ENCODE results near the gene CLTC. TPM values are rescaled to one million over a fixed set of nuclear protein-coding genes. Genes with fewer than 3 reads are reported as not detected.

Gene CLTC
- total and polyA plus RNA-seq, 2 experiments from 2014 or later = 107 to 344 TPM

DNA sequence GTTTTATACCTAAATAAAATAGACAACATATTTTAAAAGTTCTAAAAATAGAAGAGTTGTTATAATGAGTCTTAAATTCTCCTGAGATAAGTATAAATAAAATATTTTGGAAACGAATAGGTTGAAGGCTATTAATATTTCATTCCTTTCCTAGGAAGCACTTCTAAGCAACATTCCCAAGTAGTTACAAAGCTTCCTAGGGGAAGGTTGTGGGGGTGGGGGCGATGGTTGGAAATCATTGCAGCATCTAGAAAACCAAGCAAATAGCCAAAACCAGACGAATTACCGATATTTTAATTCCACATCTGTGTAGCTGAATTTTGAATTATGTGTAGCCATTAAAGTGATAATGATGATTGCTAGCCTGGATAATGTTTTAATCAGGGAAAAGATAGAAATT, 60.6 kb downstream of the CLTC start:
- no peak for ATAC-seq
- H3K27ac ChIP-seq (ENCODE audit: low read depth) = no peak overlapping the region

More for the DNA sequence above, 60.6 kb downstream of the CLTC start:
- DNase-seq (ENCODE audit: low spot score) = no peak
- Mint-ChIP-seq H3K27me3 (ENCODE audit: insufficient read depth, low read depth, poor library complexity) (no peaks in the 10 kb centered on the region), H3K4me1 (no peaks in the 10 kb centered on the region), H3K9me3 (no peaks in the 10 kb centered on the region), H3K27ac (no peak overlapping the region), H3K36me3 (ENCODE audit: low read depth) (peaks cover 85% of the 10 kb centered on the region), H3K4me3 (no peak overlapping the region)
- H3K9me2 ChIP-seq (ENCODE audit: insufficient read depth) = no peaks in the 10 kb centered on the region
- no peaks in the 10 kb centered on the region for H3K4me1 ChIP-seq (ENCODE audit: insufficient read depth)
- H3K4me3 ChIP-seq = no peak overlapping the region
- no peak overlapping the region for H2AFZ ChIP-seq
- H3K27me3 ChIP-seq (ENCODE audit: insufficient read depth) = no peaks in the 10 kb centered on the region
- H3F3A ChIP-seq (replicated peaks; ENCODE audit: low read depth) = peaks cover 3% of the 10 kb centered on the region; the same call in 1 of the 2 replicates
- H4K20me1 ChIP-seq (replicated peaks; ENCODE audit: insufficient read depth) = peaks cover 6% of the 10 kb centered on the region; the same call in 1 of the 2 replicates
- no peaks in the 10 kb centered on the region; the same call in 1 of the 2 replicates for H3K79me2 ChIP-seq (replicated peaks; ENCODE audit: insufficient read depth)
- H3K36me3 ChIP-seq (ENCODE audit: insufficient read depth) = peaks cover 72% of the 10 kb centered on the region
- H3K4me2 ChIP-seq = no peak overlapping the region
- no peak for TF ChIP-seq ZNF331 (CRISPR knock-in tag; IDR thresholded peaks at IDR 0.05; ENCODE audit: low read depth)
- TF ChIP-seq EZH2phosphoT487 (IDR thresholded peaks at IDR 0.05; ENCODE audit: unreplicated experiment) = no peak
- no peak for TF ChIP-seq POLR2AphosphoS5 (IDR thresholded peaks at IDR 0.05; ENCODE audit: low read depth)
- TF ChIP-seq, protein P1, sequence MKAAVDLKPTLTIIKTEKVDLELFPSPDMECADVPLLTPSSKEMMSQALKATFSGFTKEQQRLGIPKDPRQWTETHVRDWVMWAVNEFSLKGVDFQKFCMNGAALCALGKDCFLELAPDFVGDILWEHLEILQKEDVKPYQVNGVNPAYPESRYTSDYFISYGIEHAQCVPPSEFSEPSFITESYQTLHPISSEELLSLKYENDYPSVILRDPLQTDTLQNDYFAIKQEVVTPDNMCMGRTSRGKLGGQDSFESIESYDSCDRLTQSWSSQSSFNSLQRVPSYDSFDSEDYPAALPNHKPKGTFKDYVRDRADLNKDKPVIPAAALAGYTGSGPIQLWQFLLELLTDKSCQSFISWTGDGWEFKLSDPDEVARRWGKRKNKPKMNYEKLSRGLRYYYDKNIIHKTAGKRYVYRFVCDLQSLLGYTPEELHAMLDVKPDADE (IDR thresholded peaks at IDR 0.05) = no peak
- no peak for TF ChIP-seq REST (IDR thresholded peaks at IDR 0.05; ENCODE audit: unreplicated experiment)
- no peak for TF ChIP-seq JUNB (IDR thresholded peaks at IDR 0.05; ENCODE audit: unreplicated experiment)
- TF ChIP-seq, protein P2, sequence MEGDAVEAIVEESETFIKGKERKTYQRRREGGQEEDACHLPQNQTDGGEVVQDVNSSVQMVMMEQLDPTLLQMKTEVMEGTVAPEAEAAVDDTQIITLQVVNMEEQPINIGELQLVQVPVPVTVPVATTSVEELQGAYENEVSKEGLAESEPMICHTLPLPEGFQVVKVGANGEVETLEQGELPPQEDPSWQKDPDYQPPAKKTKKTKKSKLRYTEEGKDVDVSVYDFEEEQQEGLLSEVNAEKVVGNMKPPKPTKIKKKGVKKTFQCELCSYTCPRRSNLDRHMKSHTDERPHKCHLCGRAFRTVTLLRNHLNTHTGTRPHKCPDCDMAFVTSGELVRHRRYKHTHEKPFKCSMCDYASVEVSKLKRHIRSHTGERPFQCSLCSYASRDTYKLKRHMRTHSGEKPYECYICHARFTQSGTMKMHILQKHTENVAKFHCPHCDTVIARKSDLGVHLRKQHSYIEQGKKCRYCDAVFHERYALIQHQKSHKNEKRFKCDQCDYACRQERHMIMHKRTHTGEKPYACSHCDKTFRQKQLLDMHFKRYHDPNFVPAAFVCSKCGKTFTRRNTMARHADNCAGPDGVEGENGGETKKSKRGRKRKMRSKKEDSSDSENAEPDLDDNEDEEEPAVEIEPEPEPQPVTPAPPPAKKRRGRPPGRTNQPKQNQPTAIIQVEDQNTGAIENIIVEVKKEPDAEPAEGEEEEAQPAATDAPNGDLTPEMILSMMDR (conservative IDR thresholded peaks at IDR 0.05; ENCODE audit: low read depth in 2 of 2) = no peak
- TF ChIP-seq NANOG (IDR thresholded peaks at IDR 0.05; ENCODE audit: borderline replicate concordance) = no peak
- no peak for TF ChIP-seq STAT1 (IDR thresholded peaks at IDR 0.05; ENCODE audit: unreplicated experiment)
- TF ChIP-seq CREB1 (CRISPR knock-in tag; IDR thresholded peaks at IDR 0.05; ENCODE audit: low read depth) = no peak
- TF ChIP-seq, protein P3, sequence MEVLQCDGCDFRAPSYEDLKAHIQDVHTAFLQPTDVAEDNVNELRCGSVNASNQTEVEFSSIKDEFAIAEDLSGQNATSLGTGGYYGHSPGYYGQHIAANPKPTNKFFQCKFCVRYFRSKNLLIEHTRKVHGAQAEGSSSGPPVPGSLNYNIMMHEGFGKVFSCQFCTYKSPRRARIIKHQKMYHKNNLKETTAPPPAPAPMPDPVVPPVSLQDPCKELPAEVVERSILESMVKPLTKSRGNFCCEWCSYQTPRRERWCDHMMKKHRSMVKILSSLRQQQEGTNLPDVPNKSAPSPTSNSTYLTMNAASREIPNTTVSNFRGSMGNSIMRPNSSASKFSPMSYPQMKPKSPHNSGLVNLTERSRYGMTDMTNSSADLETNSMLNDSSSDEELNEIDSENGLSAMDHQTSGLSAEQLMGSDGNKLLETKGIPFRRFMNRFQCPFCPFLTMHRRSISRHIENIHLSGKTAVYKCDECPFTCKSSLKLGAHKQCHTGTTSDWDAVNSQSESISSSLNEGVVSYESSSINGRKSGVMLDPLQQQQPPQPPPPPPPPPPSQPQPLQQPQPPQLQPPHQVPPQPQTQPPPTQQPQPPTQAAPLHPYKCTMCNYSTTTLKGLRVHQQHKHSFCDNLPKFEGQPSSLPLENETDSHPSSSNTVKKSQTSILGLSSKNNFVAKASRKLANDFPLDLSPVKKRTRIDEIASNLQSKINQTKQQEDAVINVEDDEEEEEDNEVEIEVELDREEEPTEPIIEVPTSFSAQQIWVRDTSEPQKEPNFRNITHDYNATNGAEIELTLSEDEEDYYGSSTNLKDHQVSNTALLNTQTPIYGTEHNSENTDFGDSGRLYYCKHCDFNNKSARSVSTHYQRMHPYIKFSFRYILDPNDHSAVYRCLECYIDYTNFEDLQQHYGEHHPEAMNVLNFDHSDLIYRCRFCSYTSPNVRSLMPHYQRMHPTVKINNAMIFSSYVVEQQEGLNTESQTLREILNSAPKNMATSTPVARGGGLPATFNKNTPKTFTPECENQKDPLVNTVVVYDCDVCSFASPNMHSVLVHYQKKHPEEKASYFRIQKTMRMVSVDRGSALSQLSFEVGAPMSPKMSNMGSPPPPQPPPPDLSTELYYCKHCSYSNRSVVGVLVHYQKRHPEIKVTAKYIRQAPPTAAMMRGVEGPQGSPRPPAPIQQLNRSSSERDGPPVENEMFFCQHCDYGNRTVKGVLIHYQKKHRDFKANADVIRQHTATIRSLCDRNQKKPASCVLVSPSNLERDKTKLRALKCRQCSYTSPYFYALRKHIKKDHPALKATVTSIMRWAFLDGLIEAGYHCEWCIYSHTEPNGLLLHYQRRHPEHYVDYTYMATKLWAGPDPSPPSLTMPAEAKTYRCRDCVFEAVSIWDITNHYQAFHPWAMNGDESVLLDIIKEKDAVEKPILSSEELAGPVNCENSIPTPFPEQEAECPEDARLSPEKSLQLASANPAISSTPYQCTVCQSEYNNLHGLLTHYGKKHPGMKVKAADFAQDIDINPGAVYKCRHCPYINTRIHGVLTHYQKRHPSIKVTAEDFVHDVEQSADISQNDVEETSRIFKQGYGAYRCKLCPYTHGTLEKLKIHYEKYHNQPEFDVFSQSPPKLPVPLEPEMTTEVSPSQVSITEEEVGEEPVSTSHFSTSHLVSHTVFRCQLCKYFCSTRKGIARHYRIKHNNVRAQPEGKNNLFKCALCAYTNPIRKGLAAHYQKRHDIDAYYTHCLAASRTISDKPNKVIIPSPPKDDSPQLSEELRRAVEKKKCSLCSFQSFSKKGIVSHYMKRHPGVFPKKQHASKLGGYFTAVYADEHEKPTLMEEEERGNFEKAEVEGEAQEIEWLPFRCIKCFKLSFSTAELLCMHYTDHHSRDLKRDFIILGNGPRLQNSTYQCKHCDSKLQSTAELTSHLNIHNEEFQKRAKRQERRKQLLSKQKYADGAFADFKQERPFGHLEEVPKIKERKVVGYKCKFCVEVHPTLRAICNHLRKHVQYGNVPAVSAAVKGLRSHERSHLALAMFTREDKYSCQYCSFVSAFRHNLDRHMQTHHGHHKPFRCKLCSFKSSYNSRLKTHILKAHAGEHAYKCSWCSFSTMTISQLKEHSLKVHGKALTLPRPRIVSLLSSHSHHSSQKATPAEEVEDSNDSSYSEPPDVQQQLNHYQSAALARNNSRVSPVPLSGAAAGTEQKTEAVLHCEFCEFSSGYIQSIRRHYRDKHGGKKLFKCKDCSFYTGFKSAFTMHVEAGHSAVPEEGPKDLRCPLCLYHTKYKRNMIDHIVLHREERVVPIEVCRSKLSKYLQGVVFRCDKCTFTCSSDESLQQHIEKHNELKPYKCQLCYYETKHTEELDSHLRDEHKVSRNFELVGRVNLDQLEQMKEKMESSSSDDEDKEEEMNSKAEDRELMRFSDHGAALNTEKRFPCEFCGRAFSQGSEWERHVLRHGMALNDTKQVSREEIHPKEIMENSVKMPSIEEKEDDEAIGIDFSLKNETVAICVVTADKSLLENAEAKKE (CRISPR knock-in tag; IDR thresholded peaks at IDR 0.05) = no peak
- no peak for TF ChIP-seq EZH2 (IDR thresholded peaks at IDR 0.05; ENCODE audit: low read depth, unreplicated experiment)
- no peak for TF ChIP-seq ZNF114 (CRISPR knock-in tag; IDR thresholded peaks at IDR 0.05)
